HG02763 (cell line): ENCODE measurements around the gene TMTC4.
A peak's percentile ranks its signal among the peaks of the same experiment; 100 is the strongest.
"Not testable (repeated sequence)": the region's sequence is repeated elsewhere in the genome, so short reads cannot be mapped to it uniquely, and the experiment has no call there.

Experiments used
- ATAC-seq: cut with Tn5 transposase; IDR thresholded peaks from one replicate; pipeline ENCODE4 v1.9.1; 2021; ENCODE audit warnings: mild to moderate bottlenecking, moderate library complexity; ENCODE audit not compliant: unreplicated experiment

Gene TMTC4

DNA sequence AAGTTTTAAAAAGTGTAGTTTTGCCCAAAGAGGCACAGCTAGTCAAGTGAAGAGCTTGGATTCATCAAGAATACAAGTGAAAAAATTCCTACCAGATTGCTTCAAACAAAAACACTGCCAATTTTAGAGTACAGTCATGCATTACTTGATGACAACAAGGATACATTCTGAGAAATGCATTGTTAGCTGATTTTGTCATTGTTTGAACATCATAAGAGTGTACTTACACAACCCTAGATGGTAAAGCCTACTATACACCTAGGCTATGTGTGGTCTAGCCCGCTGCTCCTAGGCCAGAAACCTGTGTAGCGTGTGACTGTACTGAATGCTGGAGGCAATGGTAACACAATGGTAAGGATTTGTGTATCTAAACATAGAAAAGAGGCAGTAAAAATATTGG lies 41.1 kb downstream of the TMTC4 start:
- ATAC-seq = no peak

DNA sequence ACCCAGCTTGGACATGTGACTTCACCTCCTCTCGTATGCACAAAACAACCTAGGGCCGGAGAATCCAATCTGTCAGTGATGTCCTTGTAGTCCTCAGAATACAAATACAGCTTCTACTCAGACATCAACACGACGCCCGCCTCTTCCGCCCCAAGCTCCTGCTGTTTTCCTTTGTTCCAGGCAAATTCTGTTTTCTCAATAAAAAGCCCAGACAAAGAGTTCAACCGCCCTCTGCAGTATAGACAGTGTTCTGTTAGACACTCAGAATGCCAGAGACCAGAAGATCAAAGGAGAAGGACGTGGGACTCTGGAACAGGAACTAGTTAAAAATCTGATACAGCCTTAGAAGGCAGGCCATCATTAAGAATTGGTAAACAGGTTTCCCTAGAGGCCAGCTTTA lies 44.0 kb downstream of the TMTC4 start:
- ATAC-seq = no peak

DNA sequence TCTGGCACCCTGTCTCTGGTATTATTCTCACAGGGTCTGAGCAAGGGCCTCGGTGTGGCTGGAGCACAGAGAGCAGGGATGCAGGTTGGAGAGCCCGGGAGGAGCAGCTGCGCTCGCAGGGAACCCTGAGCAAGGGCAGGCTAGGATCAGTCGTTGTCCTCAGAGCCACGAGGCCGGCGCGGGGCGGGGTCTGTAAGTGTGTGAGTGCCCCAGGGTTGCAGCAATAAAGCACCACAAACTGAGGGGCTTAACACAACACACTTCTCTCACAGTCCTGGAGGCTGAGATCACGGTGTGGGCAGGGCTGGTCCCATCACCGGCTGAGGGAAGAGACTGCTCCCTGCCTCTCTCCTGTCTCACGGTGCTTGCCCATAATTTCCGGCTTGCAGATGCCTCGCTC lies 47.5 kb downstream of the TMTC4 start:
- ATAC-seq = no peak

DNA sequence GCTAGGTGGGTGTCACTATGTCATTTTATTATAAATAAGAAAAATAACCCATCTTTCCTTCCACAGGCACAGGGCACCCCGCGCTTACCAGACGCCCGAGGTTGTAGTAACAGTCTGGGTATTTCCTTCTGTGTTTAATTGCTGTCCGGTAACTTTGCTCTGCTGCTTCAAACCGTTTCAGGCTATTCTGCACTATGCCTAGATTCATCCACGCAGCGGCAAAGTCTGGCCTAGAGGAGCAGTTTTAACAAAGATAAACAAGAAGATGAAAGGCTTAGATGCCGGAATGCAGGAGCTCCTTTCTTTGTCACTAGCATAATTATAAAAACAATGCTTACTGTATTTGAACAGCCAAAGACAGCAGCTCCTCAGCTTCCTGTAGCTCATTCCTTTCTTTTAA lies 49.1 kb downstream of the TMTC4 start:
- no peak for ATAC-seq

GRCh38 chr13:100620792-100621191 lies 53.8 kb downstream of the TMTC4 start:
- no peak for ATAC-seq

- ATAC-seq = no peak
Measured at GRCh38 chr13:100619940-100620339, 54.7 kb downstream of the TMTC4 start.

GRCh38 chr13:100618897-100619296 lies 55.7 kb downstream of the TMTC4 start:
- ATAC-seq = not testable (repeated sequence)

- no peak for ATAC-seq
Measured at GRCh38 chr13:100613031-100613430, 61.6 kb downstream of the TMTC4 start.

GRCh38 chr13:100611678-100612492 lies 62.7 kb downstream of the TMTC4 start:
- no peak for ATAC-seq

GRCh38 chr13:100610391-100611347 lies 63.9 kb downstream of the TMTC4 start:
- ATAC-seq = peak; percentile 32

- peak; percentile 82 for ATAC-seq
Measured at GRCh38 chr13:100608906-100609305, 65.7 kb downstream of the TMTC4 start.

DNA sequence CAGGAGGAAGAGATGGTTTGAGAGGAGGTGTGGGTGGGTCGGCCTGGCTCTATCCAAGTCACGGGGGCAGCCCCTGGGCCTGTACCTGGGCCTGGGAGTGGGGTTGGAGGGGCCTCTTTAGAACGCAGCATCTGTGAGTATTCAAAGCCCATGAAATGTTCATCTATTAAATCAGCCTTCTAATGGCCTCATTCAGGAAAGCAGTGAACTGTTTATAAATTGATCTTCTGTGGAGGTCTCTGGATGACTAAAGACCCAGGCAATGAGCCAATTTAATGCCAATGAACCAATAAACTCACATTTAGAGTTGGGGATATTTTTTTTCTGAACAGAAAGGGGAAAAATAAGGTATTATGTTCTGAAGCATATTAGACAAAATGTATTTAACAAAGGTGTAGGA lies 66.1 kb downstream of the TMTC4 start:
- ATAC-seq = no peak

DNA sequence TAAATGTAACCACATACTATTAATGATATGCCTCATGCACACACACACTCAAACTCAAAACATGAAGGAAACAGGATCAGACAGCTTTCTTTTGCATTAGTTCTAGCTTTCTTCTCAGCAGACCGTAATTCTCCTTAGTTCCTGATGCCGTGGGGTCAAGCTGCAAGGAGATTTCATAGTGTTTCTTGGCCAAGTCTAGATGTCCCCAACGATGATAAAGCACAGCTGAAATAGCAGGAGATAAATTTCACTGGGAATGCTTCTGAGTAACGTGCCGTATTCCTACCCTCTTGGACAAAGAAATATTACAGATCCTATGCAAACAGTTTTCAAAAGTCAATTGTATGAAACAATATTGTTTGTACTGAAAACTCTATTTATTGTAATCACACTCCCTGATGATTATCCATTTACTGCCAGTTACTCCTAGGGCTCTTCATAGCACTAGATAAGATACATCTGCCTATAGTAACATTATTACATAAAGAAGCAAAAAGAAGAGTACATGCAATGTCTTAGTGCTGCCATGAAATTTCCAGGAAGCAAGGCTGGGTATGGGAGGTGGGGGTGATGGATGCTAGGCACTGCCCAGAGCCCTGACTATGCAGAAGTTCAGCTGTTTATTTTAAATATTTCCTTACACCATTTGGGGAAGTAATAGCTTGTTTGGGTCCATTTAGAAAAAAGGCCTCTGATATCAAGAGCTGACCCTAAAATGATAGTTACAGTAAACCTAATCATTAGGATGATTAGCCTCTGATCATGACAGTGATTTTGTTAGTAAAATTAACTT lies 69.5 kb downstream of the TMTC4 start:
- ATAC-seq = no peak

DNA sequence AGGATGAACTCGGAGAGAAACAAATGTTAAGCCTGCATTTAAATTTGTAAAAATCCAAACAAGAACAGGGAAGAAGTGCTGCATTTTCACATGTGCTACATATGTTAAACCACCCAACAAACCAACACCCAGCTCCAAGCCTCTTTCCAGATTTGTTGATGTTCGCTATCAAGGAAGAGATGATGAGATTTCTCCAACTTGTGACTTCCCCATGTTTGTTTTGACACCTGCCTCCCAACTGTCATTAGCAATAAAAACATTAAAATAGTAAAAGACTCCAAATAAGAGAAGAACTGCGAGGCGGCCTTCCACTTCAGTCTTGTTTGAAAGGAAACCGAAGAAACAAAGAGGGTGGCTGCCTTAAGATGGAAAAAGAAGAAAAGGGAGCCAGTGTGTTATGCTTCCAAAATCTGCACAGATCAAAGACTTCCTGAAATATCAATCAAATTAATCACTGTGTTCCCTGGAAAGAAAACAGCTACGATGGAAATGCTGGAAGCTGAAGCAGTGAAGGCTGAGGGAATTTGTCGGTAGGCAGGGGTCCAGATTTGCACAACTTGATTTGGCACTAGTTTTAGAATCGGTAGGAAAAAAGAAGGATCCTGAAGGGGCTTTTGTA lies 72.0 kb downstream of the TMTC4 start:
- no peak for ATAC-seq

DNA sequence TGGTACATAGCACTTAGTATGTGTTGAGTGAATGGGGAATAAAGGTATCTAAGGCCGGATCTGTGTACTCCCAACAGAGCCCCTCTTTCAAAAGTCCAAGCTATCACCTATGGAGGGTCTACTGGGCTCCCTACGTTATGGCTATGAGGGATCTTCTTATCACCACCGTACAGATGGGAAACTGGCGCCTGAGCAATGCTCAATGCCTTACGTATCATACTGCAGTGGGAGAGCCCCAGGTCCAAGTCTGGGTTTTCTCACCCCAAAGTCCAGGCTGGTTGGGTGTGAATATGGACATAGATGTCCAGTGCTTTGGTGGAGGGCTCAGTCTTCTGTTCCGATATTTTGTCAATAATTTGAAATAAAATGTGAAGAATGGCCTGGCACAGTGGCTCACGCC lies 72.9 kb downstream of the TMTC4 start:
- ATAC-seq = no peak

DNA sequence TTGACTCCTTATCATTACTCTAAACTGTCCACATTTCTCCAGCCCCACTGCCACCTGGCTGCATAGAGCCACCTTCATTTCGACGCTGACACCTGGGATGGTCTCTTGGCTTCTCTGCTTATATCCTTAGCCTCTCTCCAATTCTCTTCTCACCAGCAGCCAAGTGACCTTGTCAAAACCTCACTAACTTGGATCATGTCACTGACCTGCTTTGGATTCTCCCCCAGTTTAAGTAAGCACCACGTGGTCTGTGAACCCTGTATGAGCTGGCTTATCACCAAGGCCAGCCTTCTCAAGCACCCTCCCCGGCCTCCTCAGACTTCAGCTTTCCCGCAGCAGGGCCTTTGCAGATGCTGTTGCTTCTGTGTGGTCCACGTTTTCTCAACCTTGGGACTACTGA lies 73.7 kb downstream of the TMTC4 start:
- no peak for ATAC-seq

GRCh38 chr13:100600461-100600860 lies 74.1 kb downstream of the TMTC4 start:
- no peak for ATAC-seq

DNA sequence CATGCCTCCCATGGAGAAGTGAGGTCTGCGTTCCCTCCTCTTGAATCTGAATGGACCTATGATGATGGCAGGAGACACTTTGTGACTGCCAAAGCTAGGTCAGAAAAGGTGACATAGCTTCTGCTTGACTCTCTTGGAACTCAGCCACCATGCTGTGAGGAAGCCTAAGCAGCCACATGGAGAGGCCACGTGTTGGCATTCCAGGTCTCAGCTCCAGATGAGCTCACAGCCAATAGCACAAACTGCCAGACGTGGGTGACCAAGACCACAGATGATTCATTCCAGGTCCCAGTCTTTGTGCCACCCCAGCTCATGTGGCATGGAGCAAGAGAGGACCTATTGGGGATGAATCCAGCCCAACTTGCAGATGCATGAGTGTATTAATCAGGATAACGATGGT lies 77.3 kb downstream of the TMTC4 start:
- ATAC-seq = no peak

GRCh38 chr13:100596516-100596915 lies 78.1 kb downstream of the TMTC4 start:
- no peak for ATAC-seq

DNA sequence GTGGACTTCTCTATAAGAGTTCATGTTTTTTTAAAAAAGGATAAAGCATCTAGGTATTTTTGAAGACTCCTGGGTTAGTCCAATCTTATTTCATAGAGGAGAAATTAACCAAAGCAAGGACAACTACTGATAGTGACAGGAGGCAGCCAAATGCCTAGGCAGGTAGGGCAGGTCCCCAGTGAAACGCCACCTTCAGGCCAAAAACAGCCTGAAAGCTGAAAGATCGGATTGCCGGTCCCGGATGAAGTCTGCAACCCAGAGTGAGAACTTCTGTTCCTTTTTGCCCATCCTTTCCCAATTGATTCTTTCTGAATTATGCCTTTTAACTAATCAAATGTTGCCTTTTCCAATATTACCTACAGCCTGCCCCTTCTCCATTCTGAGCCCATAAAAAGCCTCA lies 79.9 kb downstream of the TMTC4 start:
- no peak for ATAC-seq

GRCh38 chr13:100594255-100594654 lies 80.3 kb downstream of the TMTC4 start:
- no peak for ATAC-seq
